SK-N-SH treated with all-trans-retinoic acid at 6 μM for 48 hours (cell line): Measurements from ENCODE around the gene GDA.

ENCODE experiments used
- ATAC-seq: fragments of 200-7000 bp; cut with Tn5 transposase; 3 replicates; pipeline ENCODE4 v1.9.1; 2020; ENCODE audit warnings: mild to moderate bottlenecking, moderate library complexity
- ARNTL ChIP-seq: fragments of 450-650 bp; formaldehyde crosslinking; IDR thresholded peaks from 2 replicates; pipeline ENCODE4 v1.5.0; 2020; ENCODE audit warnings: low read depth, mild to moderate bottlenecking, moderate library complexity, borderline replicate concordance
- BACH2 ChIP-seq: fragments of 250-450 bp; sonication (Bioruptor Pico); IDR thresholded peaks from 2 replicates; pipeline ENCODE4 v1.9.0; 2021; ENCODE audit warnings: mild to moderate bottlenecking, borderline replicate concordance
- CSDC2 ChIP-seq: fragments of 250-450 bp; sonication (Bioruptor Pico); IDR thresholded peaks from 2 replicates; pipeline ENCODE4 v1.5.0; 2020; ENCODE audit warnings: mild to moderate bottlenecking, moderate library complexity
- CSRNP3 ChIP-seq: fragments of 250-450 bp; sonication (Bioruptor Pico); IDR thresholded peaks from 2 replicates; pipeline ENCODE4 v1.5.1; 2021; ENCODE audit warnings: mild to moderate bottlenecking, moderate library complexity
- GLIS3 ChIP-seq: fragments of 250-450 bp; sonication (Bioruptor Pico); IDR thresholded peaks from 2 replicates; pipeline ENCODE4 v1.5.0; 2020; ENCODE audit warnings: mild to moderate bottlenecking, moderate library complexity
- ISL1 ChIP-seq: fragments of 250-450 bp; sonication (Bioruptor Pico); IDR thresholded peaks from 2 replicates; pipeline ENCODE4 v2.1.2; 2022; ENCODE audit warnings: mild to moderate bottlenecking, moderate library complexity
- OSR1 ChIP-seq: fragments of 250-450 bp; sonication (Bioruptor Pico); IDR thresholded peaks from 2 replicates; pipeline ENCODE4 v1.8.0; 2022; ENCODE audit warnings: moderate library complexity, mild to moderate bottlenecking, inconsistent platforms
- POU6F1 ChIP-seq: fragments of 250-450 bp; sonication (Bioruptor Pico); IDR thresholded peaks from 2 replicates; pipeline ENCODE4 v1.8.0; 2021; ENCODE audit warnings: low read depth, mild to moderate bottlenecking, moderate library complexity, borderline replicate concordance
- PPARA ChIP-seq: fragments of 250-450 bp; sonication (Bioruptor Pico); IDR thresholded peaks from 2 replicates; pipeline ENCODE4 v1.5.0; 2020; ENCODE audit warnings: mild to moderate bottlenecking, borderline replicate concordance
- RARB ChIP-seq: fragments of 250-450 bp; sonication (Bioruptor Pico); IDR thresholded peaks from 2 replicates; pipeline ENCODE4 v1.8.0; 2021; ENCODE audit warnings: mild to moderate bottlenecking, moderate library complexity
- SNAI2 ChIP-seq: fragments of 250-450 bp; sonication (Bioruptor Pico); IDR thresholded peaks from 2 replicates; pipeline ENCODE4 v1.5.0; 2020; ENCODE audit warnings: mild to moderate bottlenecking, moderate library complexity
- TCF4 ChIP-seq: fragments of 250-450 bp; sonication (Bioruptor Pico); IDR thresholded peaks from 2 replicates; pipeline ENCODE4 v1.8.0; 2021; ENCODE audit warnings: mild to moderate bottlenecking, moderate library complexity, borderline replicate concordance
- TOX ChIP-seq: fragments of 250-450 bp; sonication (Bioruptor Pico); IDR thresholded peaks from 2 replicates; pipeline ENCODE4 v1.8.0; 2021; ENCODE audit warnings: mild to moderate bottlenecking, moderate library complexity, borderline replicate concordance
- ZC3H10 ChIP-seq: fragments of 250-450 bp; sonication (Bioruptor Pico); IDR thresholded peaks from 2 replicates; pipeline ENCODE4 v1.5.1; 2021; ENCODE audit warnings: mild to moderate bottlenecking, moderate library complexity
- ZFP30 ChIP-seq: fragments of 450-650 bp; formaldehyde crosslinking; IDR thresholded peaks from 2 replicates; pipeline ENCODE4 v1.5.0; 2022; ENCODE audit warnings: mild to moderate bottlenecking, moderate library complexity
- ZNF70 ChIP-seq: fragments of 450-650 bp; formaldehyde crosslinking; IDR thresholded peaks from 2 replicates; pipeline ENCODE4 v1.5.0; 2020; ENCODE audit warnings: mild to moderate bottlenecking, moderate library complexity
- ZNF8 ChIP-seq: fragments of 450-650 bp; formaldehyde crosslinking; IDR thresholded peaks from 2 replicates; pipeline ENCODE4 v1.5.0; 2020; ENCODE audit warnings: mild to moderate bottlenecking, moderate library complexity
- TF ChIP-seq, protein P1 (sequence below): fragments of 250-450 bp; sonication (Bioruptor Pico); IDR thresholded peaks from 2 replicates; pipeline ENCODE4 v1.5.1; 2020; ENCODE audit warnings: low read depth, mild to moderate bottlenecking, moderate library complexity
- TF ChIP-seq, protein P2 (sequence below): fragments of 250-450 bp; sonication (Bioruptor Pico); IDR thresholded peaks from 2 replicates; pipeline ENCODE4 v1.8.0; 2020; ENCODE audit warnings: mild to moderate bottlenecking, moderate library complexity, borderline replicate concordance

Gene GDA

DNA sequence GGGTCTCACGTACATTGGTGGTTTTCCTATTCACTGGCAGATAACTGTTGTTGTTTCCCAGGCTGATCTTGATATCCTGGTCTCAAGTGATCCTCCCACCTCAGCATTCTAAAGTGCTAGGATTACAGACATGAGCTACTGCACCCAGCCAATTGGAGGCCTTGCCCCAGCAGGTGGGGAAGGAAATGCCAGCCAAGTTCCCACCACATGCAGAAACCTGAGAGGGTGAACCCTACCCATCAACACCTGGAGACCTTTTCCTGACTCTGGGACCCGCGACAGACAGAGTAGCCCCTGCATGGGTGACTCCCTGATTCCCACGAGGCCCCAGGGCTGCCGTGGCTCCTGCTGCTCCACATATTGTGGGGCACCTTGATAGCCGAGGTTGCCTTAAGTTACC, 107.7 kb downstream of the GDA start (continued):
- no peak for TF ChIP-seq CSRNP3 (CRISPR knock-in tag)

DNA sequence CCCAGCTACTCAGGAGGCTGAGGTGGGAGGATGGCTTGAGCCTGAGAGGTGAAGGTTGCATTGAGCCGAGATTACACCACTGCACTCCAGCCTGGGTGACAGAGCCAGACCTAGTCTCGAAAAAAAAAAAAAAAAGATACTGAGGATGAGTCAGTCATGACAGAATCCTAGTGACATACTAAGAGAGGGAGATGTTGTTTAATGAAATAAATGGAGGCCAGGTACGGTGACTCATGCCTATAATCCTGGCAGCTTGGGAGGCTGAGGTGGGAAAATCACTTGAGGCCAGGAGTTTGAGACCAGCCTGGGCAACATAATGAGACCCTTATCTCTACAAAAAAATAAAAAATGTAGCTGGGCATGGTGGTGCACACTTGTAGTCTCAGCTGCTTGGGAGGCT, 108.6 kb downstream of the GDA start:
- TF ChIP-seq CSDC2 (CRISPR knock-in tag) = no peak
- TF ChIP-seq ISL1 = no peak
- no peak for TF ChIP-seq ARNTL (CRISPR knock-in tag)
- TF ChIP-seq TCF4 (CRISPR knock-in tag) = no peak
- no peak for TF ChIP-seq SNAI2 (CRISPR knock-in tag)
- no peak for TF ChIP-seq ZC3H10 (CRISPR knock-in tag)
- no peak for TF ChIP-seq PPARA (CRISPR knock-in tag)
- TF ChIP-seq, protein P1, sequence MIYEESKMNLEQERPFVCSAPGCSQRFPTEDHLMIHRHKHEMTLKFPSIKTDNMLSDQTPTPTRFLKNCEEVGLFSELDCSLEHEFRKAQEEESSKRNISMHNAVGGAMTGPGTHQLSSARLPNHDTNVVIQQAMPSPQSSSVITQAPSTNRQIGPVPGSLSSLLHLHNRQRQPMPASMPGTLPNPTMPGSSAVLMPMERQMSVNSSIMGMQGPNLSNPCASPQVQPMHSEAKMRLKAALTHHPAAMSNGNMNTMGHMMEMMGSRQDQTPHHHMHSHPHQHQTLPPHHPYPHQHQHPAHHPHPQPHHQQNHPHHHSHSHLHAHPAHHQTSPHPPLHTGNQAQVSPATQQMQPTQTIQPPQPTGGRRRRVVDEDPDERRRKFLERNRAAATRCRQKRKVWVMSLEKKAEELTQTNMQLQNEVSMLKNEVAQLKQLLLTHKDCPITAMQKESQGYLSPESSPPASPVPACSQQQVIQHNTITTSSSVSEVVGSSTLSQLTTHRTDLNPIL (CRISPR knock-in tag) = no peak
- no peak for TF ChIP-seq BACH2 (CRISPR knock-in tag)
- no peak for TF ChIP-seq POU6F1 (CRISPR knock-in tag)
- no peak for TF ChIP-seq ZFP30 (CRISPR knock-in tag)
- no peak for TF ChIP-seq ZNF8 (CRISPR knock-in tag)
- no peak for TF ChIP-seq TOX (CRISPR knock-in tag)
- no peak for TF ChIP-seq CSRNP3 (CRISPR knock-in tag)
- no peak for ATAC-seq

GRCh38 chr9:72262063-72262462, 112.8 kb downstream of the GDA start:
- no peak for TF ChIP-seq ISL1
- TF ChIP-seq RARB = no peak
- TF ChIP-seq CSDC2 (CRISPR knock-in tag) = no peak
- TF ChIP-seq ZNF8 (CRISPR knock-in tag) = no peak
- TF ChIP-seq TOX (CRISPR knock-in tag) = no peak
- TF ChIP-seq ARNTL (CRISPR knock-in tag) = no peak
- no peak for TF ChIP-seq ZNF70 (CRISPR knock-in tag)
- TF ChIP-seq PPARA (CRISPR knock-in tag) = no peak
- TF ChIP-seq GLIS3 (CRISPR knock-in tag) = no peak
- TF ChIP-seq, protein P1 (CRISPR knock-in tag) = no peak
- TF ChIP-seq, protein P2, sequence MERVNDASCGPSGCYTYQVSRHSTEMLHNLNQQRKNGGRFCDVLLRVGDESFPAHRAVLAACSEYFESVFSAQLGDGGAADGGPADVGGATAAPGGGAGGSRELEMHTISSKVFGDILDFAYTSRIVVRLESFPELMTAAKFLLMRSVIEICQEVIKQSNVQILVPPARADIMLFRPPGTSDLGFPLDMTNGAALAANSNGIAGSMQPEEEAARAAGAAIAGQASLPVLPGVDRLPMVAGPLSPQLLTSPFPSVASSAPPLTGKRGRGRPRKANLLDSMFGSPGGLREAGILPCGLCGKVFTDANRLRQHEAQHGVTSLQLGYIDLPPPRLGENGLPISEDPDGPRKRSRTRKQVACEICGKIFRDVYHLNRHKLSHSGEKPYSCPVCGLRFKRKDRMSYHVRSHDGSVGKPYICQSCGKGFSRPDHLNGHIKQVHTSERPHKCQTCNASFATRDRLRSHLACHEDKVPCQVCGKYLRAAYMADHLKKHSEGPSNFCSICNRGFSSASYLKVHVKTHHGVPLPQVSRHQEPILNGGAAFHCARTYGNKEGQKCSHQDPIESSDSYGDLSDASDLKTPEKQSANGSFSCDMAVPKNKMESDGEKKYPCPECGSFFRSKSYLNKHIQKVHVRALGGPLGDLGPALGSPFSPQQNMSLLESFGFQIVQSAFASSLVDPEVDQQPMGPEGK (CRISPR knock-in tag) = no peak
- no peak for TF ChIP-seq BACH2 (CRISPR knock-in tag)
- no peak for ATAC-seq

GRCh38 chr9:72263572-72263971, 114.3 kb downstream of the GDA start:
- no peak for ATAC-seq
- TF ChIP-seq RARB (no peak), ZNF8 (CRISPR knock-in tag) (no peak), POU6F1 (CRISPR knock-in tag) (no peak), ARNTL (CRISPR knock-in tag) (no peak), ISL1 (no peak), TOX (CRISPR knock-in tag) (no peak), CSRNP3 (CRISPR knock-in tag) (no peak), SNAI2 (CRISPR knock-in tag) (no peak), OSR1 (CRISPR knock-in tag) (no peak), ZC3H10 (CRISPR knock-in tag) (no peak), PPARA (CRISPR knock-in tag) (no peak), TCF4 (CRISPR knock-in tag) (no peak)
- TF ChIP-seq, protein P2 (CRISPR knock-in tag) = no peak
